Measurements from ENCODE around the gene PPP1R1A.

Gene PPP1R1A

DNA sequence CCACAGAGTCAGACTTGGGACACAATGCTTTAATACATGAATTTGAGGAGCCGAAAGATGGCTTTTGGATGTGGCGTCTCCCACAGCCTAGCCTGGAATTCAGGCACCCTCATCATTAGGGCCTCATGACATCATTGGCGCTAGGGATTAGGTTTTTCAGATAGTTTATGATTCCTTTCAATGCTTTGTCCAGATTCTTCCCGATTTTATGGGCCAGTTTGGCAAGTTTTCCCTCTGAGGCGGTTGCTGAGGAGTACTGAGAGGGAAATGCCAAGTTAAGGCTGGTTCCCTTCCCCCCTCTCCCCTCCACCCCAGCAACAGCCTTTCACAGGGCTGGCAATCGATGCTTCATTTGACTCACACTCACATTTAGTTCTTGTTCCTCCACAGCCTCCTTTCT is 19.7 kb upstream of the PPP1R1A start:
- Histone ChIP-seq H3K9ac (ENCODE audit: low read length) (no peak overlapping the region), H3K27me3 (ENCODE audit: low read depth, low read length) (peaks cover 31% of the 10 kb centered on the region), H3K36me3 (replicated peaks; ENCODE audit: low read depth, low read length) (no peaks in the 10 kb centered on the region), H3K4me2 (ENCODE audit: low read length) (no peak overlapping the region), H2AFZ (ENCODE audit: low read depth, low read length) (no peak overlapping the region), H3K79me2 (ENCODE audit: low read length) (no peaks in the 10 kb centered on the region), H3K4me1 (ENCODE audit: low read length) (no peaks in the 10 kb centered on the region), H3K27ac (ENCODE audit: low read length) (no peak overlapping the region), H3K4me3 (ENCODE audit: low read length) (no peak overlapping the region), H3K9me3 (ENCODE audit: insufficient read depth, low read length) (no peaks in the 10 kb centered on the region), H4K20me1 (ENCODE audit: insufficient read depth, low read length) (no peaks in the 10 kb centered on the region)
- TF ChIP-seq EZH2phosphoT487 (IDR thresholded peaks at IDR 0.05; ENCODE audit: low read depth), result no peak
- TF ChIP-seq, protein P1, sequence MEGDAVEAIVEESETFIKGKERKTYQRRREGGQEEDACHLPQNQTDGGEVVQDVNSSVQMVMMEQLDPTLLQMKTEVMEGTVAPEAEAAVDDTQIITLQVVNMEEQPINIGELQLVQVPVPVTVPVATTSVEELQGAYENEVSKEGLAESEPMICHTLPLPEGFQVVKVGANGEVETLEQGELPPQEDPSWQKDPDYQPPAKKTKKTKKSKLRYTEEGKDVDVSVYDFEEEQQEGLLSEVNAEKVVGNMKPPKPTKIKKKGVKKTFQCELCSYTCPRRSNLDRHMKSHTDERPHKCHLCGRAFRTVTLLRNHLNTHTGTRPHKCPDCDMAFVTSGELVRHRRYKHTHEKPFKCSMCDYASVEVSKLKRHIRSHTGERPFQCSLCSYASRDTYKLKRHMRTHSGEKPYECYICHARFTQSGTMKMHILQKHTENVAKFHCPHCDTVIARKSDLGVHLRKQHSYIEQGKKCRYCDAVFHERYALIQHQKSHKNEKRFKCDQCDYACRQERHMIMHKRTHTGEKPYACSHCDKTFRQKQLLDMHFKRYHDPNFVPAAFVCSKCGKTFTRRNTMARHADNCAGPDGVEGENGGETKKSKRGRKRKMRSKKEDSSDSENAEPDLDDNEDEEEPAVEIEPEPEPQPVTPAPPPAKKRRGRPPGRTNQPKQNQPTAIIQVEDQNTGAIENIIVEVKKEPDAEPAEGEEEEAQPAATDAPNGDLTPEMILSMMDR (IDR thresholded peaks at IDR 0.05; ENCODE audit: low read depth, low read length), result no peak

DNA sequence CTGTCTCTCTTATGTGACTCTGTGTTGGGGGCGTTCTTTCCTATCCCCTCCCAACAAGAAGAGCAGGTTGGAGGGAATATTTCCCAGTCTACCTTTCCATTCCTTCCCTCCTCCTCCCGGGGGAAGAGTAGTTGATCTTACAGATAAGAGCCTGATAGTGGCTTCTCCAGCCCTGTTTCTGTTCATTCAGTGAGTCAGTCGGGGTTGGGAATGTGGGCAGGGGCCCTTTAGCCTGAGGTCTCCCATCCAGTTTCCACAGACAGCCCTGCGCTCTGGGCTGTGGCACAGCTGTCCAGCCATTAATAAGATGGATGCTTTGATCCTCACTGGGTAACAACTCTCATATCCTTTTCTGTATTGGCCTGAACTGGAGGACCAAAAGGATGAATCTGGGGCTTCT is 18.1 kb upstream of the PPP1R1A start:
- H3K9ac ChIP-seq (ENCODE audit: low read length), result no peak overlapping the region
- peaks cover 31% of the 10 kb centered on the region for H3K27me3 ChIP-seq (ENCODE audit: low read depth, low read length)

DNA sequence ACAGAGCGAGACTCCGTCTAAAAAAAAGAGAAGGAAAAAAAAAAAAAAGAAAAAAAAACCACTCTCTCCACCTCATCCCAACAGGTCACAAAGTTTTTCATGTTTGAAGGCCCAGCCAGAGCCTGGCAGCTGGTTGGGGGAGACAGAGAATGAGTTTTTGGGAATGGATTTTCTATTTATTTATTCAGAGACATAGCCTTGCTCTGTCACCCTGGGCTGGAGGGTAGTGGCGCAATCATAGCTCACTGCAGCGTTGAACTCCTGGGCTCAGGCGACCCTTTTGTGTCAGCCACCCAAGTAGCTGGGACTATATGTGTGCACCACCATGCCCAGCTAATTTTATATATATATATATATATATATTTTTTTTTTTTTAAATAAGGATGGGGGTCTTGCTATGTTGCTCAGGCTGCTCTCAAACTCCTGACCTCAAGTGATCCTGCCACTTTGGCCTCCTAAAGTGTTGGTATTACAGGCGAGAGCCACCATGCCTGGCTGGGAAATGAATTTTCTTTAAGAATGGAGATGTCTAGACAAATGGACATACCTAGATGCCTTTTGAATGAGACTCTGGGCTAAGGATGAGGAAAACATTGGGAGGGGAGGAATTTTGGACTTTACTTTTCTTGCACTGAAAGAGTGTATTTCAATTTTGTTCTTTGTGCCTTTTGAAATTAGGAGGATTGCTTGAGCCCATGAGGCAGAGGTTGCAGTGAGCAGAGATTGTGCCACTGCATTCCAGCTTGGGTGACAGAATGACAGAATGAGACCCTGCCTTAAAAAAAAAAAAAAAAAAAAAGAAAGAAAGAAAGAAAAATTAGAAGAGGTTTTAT is 16.9 kb upstream of the PPP1R1A start:
- no peak for TF ChIP-seq EZH2phosphoT487 (IDR thresholded peaks at IDR 0.05; ENCODE audit: low read depth)
- TF ChIP-seq, protein P1 (IDR thresholded peaks at IDR 0.05; ENCODE audit: low read depth, low read length), result no peak
- Histone ChIP-seq H3K4me3 (ENCODE audit: low read length) (no peak overlapping the region), H3K4me1 (ENCODE audit: low read length) (0 out of 2 replicates have a peak, but pooled peaks cover 3% of the 10 kb centered on the region), H4K20me1 (ENCODE audit: insufficient read depth, low read length) (no peaks in the 10 kb centered on the region), H2AFZ (ENCODE audit: low read depth, low read length) (no peak overlapping the region), H3K27me3 (ENCODE audit: low read depth, low read length) (peaks cover 31% of the 10 kb centered on the region), H3K27ac (ENCODE audit: low read length) (no peak overlapping the region), H3K9me3 (ENCODE audit: insufficient read depth, low read length) (no peaks in the 10 kb centered on the region), H3K36me3 (replicated peaks; ENCODE audit: low read depth, low read length) (no peaks in the 10 kb centered on the region), H3K4me2 (ENCODE audit: low read length) (no peak overlapping the region), H3K79me2 (ENCODE audit: low read length) (no peaks in the 10 kb centered on the region), H3K9ac (ENCODE audit: low read length) (no peak overlapping the region)

More for the DNA sequence above, 18.1 kb upstream of the PPP1R1A start:
- 0 out of 2 replicates have a peak, but pooled peaks cover 3% of the 10 kb centered on the region for H3K4me1 ChIP-seq (ENCODE audit: low read length)
- H3K27ac ChIP-seq (ENCODE audit: low read length), result no peak overlapping the region
- no peaks in the 10 kb centered on the region for H3K9me3 ChIP-seq (ENCODE audit: insufficient read depth, low read length)
- H3K4me2 ChIP-seq (ENCODE audit: low read length), result no peak overlapping the region
- H4K20me1 ChIP-seq (ENCODE audit: insufficient read depth, low read length), result no peaks in the 10 kb centered on the region
- no peak overlapping the region for H3K4me3 ChIP-seq (ENCODE audit: low read length)
- no peak overlapping the region for H2AFZ ChIP-seq (ENCODE audit: low read depth, low read length)
- no peaks in the 10 kb centered on the region for H3K36me3 ChIP-seq (replicated peaks; ENCODE audit: low read depth, low read length)
- H3K79me2 ChIP-seq (ENCODE audit: low read length), result no peaks in the 10 kb centered on the region
- TF ChIP-seq EZH2phosphoT487 (IDR thresholded peaks at IDR 0.05; ENCODE audit: low read depth), result no peak
- TF ChIP-seq, protein P1 (IDR thresholded peaks at IDR 0.05; ENCODE audit: low read depth, low read length), result no peak

DNA sequence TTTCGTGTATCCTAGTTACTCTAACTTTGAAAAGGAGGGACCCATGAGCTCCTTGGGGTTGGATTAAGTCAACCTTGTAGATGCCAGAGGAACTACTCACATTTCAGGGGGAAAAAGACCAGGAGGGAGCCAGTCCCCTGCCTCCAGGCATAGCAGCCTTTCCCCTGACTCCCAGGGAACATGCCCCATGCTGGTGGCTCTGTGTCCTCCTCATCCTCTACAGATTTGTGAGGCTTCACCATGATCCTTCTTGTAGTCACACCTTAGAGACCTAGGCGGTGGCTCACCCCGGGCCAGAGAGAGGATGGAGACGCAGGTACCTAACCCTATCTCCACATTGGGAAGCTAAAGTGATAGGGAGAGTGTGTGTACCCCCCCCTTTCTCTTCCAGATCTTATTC is 16.0 kb upstream of the PPP1R1A start:
- H3K36me3 ChIP-seq (replicated peaks; ENCODE audit: low read depth, low read length), result no peaks in the 10 kb centered on the region
- no peaks in the 10 kb centered on the region for H3K79me2 ChIP-seq (ENCODE audit: low read length)
- H3K4me2 ChIP-seq (ENCODE audit: low read length), result no peak overlapping the region
- H3K27ac ChIP-seq (ENCODE audit: low read length), result no peak overlapping the region
- H3K27me3 ChIP-seq (ENCODE audit: low read depth, low read length), result peaks cover 27% of the 10 kb centered on the region
- H3K4me1 ChIP-seq (ENCODE audit: low read length), result 0 out of 2 replicates have a peak, but pooled peaks cover 3% of the 10 kb centered on the region
- no peak overlapping the region for H3K9ac ChIP-seq (ENCODE audit: low read length)
- no peak overlapping the region for H3K4me3 ChIP-seq (ENCODE audit: low read length)
- H3K9me3 ChIP-seq (ENCODE audit: insufficient read depth, low read length), result no peaks in the 10 kb centered on the region
- H4K20me1 ChIP-seq (ENCODE audit: insufficient read depth, low read length), result no peaks in the 10 kb centered on the region
- TF ChIP-seq, protein P1 (IDR thresholded peaks at IDR 0.05; ENCODE audit: low read depth, low read length), result no peak
- no peak for TF ChIP-seq EZH2phosphoT487 (IDR thresholded peaks at IDR 0.05; ENCODE audit: low read depth)
- H2AFZ ChIP-seq (ENCODE audit: low read depth, low read length), result no peak overlapping the region
